ENCODE results near the gene NCOA3.

DNA sequence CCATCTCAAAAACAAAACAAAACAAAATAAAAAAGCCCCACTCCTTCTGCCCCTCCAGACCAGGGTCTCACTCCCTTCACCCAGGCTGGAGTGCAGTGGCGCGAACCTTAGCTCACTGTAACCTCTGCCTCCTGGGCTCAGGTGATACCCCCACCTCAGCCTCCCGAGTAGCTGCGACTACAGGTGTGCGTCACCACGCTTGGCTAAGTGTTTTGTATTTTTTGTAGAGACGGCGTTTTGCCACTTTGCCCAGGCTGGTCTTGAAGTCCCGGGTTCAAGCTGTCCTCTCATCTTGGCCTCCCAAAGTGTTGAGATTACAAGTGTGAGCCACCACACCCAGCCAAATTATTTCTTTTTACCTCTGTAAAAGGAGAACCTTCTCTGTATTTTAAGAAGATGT is 110.1 kb downstream of the NCOA3 start:
- TF ChIP-seq, protein P1, sequence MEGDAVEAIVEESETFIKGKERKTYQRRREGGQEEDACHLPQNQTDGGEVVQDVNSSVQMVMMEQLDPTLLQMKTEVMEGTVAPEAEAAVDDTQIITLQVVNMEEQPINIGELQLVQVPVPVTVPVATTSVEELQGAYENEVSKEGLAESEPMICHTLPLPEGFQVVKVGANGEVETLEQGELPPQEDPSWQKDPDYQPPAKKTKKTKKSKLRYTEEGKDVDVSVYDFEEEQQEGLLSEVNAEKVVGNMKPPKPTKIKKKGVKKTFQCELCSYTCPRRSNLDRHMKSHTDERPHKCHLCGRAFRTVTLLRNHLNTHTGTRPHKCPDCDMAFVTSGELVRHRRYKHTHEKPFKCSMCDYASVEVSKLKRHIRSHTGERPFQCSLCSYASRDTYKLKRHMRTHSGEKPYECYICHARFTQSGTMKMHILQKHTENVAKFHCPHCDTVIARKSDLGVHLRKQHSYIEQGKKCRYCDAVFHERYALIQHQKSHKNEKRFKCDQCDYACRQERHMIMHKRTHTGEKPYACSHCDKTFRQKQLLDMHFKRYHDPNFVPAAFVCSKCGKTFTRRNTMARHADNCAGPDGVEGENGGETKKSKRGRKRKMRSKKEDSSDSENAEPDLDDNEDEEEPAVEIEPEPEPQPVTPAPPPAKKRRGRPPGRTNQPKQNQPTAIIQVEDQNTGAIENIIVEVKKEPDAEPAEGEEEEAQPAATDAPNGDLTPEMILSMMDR (IDR thresholded peaks at IDR 0.05), result no peak
- no peak for TF ChIP-seq POLR2AphosphoS5 (IDR thresholded peaks at IDR 0.05)
- no peak for TF ChIP-seq POLR2A (IDR thresholded peaks at IDR 0.05)
